Panc1 (cell line): ENCODE results near the gene OR10G2. TPM values are rescaled to one million over a fixed set of nuclear protein-coding genes. Genes with fewer than 3 reads are reported as not detected.

ENCODE experiments used
- ATAC-seq: fragments of 200-7000 bp; cut with Tn5 transposase; 2 replicates; pipeline ENCODE4 v1.9.1; 2020; ENCODE audit warnings: mild to moderate bottlenecking, moderate library complexity
- BruUV-seq: library from RNA; stranded (reverse); fragments of 400-500 nt; replicated peaks from 2 replicates; lab custom pipeline; 2021; lab: Mats Ljungman, UMichigan
- CTCF ChIA-PET: fragments of 300-600 bp; sonication (Branson Sonifier 250); formaldehyde crosslinking; loops from one replicate; lab custom pipeline; 2022; ENCODE audit warnings: antibody characterized with exemption; lab: Charles Lee
- POLR2A ChIA-PET: fragments of 300-600 bp; sonication (Branson Sonifier 250); formaldehyde crosslinking; loops from one replicate; lab custom pipeline; 2022; ENCODE audit warnings: antibody characterized with exemption; lab: Charles Lee
- DNase-seq: peaks from one replicate; pipeline ENCODE4 v3.0.0-alpha.2; 2010; ENCODE audit warnings: low read depth, low spot score
- H3K27ac ChIP-seq: 2 replicates; pipeline ENCODE4 v1.5.1; 2011; ENCODE audit warnings: mild to moderate bottlenecking, low read length, inconsistent platforms
- H3K27me3 ChIP-seq: fragments of 200-500 bp; sonication (Bioruptor generic); 2 replicates; pipeline ENCODE4 v1.6.0; 2014; ENCODE audit warnings: low read length, inconsistent platforms; ENCODE audit not compliant: control insufficient read depth, insufficient read depth
- H3K36me3 ChIP-seq: fragments of 200-500 bp; sonication (Bioruptor generic); 2 replicates; pipeline ENCODE4 v1.5.1; 2014; ENCODE audit warnings: inconsistent platforms, mild to moderate bottlenecking, low read length, moderate library complexity; ENCODE audit not compliant: control insufficient read depth, insufficient read depth
- H3K4me1 ChIP-seq: 2 replicates; pipeline ENCODE4 v1.5.1; 2011; ENCODE audit warnings: inconsistent platforms, mild to moderate bottlenecking, low read length, moderate library complexity; ENCODE audit not compliant: control insufficient read depth, insufficient read depth
- H3K4me3 ChIP-seq, 2 experiments: 2 replicates each; pipeline ENCODE4 v1.5.1; 2011 to 2012; ENCODE audit warnings: low read depth in 2 of 2, low read length in 2 of 2, mild to moderate bottlenecking in 2 of 2, inconsistent platforms in 1 of 2, moderate library complexity in 1 of 2
- H3K9me3 ChIP-seq: fragments of 200-500 bp; sonication (Bioruptor generic); 2 replicates; pipeline ENCODE4 v1.5.1; 2014; ENCODE audit warnings: low read depth, mild to moderate bottlenecking, inconsistent platforms, low read length, moderate library complexity; ENCODE audit not compliant: control insufficient read depth, insufficient read depth
- CTCF ChIP-seq: fragments of 450-650 bp; IDR thresholded peaks from 2 replicates; pipeline ENCODE4 v1.5.1; 2017; ENCODE audit warnings: mild to moderate bottlenecking
- POLR2AphosphoS5 ChIP-seq: IDR thresholded peaks from 2 replicates; pipeline ENCODE4 v1.6.1; 2012; ENCODE audit warnings: mild to moderate bottlenecking, low read depth, low read length, moderate library complexity
- SIN3A ChIP-seq: IDR thresholded peaks from 2 replicates; pipeline ENCODE4 v1.6.1; 2012; ENCODE audit warnings: low read depth, mild to moderate bottlenecking, low read length, moderate library complexity, borderline replicate concordance; ENCODE audit not compliant: insufficient read depth
- TCF7L2 ChIP-seq: IDR thresholded peaks from 2 replicates; pipeline ENCODE4 v1.6.1; 2011; ENCODE audit warnings: mild to moderate bottlenecking, low read depth, low read length, inconsistent platforms
- in situ Hi-C: cut with HindIII; loops from 2 replicates; pipeline ENCODE4 v1.10.0; 2016; ENCODE audit warnings: low sequenced_read_pairs, low pct_unique_long_range_greater_than_20kb
- intact Hi-C: fragments of 100-400 bp; cut with micrococcal nuclease; formaldehyde crosslinking; loops from one replicate; pipeline ENCODE4 v1.10.0; 2022; ENCODE audit not compliant: unreplicated experiment
- total RNA-seq: library from RNA; stranded (reverse); gene quantifications from one replicate; pipeline ENCODE4 v1.2.1, GENCODE V29; 2021; ENCODE audit not compliant: unreplicated experiment
- TF ChIP-seq, protein P1 (sequence below), 2 experiments: IDR thresholded peaks; 2 replicates each; pipeline ENCODE4 v1.6.1; 2011 to 2012; ENCODE audit warnings: low read depth in 2 of 2, control low read depth in 1 of 2, low read length in 1 of 2, mild to moderate bottlenecking in 1 of 2, moderate library complexity in 1 of 2; ENCODE audit not compliant: insufficient read depth in 1 of 2

The OR10G2 gene
- total RNA-seq, 1 experiment from 2014 or later: not detected

DNA sequence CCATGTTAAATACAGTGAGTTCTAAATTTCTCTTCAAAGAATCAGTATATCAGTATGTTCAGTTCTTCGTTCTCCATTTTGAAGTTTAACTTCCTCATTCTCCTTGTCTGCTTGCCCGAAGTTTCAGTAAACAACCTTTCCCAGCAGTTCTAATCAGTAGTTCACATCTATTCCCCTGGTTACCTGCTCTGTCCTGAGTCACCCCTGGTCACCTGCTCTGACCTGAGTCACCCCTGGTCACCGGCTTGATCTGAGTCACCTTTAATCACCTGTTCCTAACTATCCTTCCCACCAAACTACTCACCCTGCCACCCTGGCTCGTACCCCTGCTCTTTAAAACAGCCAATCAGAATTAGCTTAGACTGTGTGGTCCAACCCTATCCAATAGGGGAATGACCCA lies 45.4 kb downstream of the OR10G2 start:
- no peak overlapping the region for H3K27ac ChIP-seq
- TF ChIP-seq SIN3A (no peak), CTCF (no peak), POLR2AphosphoS5 (no peak), TCF7L2 (no peak)
- TF ChIP-seq, protein P1, sequence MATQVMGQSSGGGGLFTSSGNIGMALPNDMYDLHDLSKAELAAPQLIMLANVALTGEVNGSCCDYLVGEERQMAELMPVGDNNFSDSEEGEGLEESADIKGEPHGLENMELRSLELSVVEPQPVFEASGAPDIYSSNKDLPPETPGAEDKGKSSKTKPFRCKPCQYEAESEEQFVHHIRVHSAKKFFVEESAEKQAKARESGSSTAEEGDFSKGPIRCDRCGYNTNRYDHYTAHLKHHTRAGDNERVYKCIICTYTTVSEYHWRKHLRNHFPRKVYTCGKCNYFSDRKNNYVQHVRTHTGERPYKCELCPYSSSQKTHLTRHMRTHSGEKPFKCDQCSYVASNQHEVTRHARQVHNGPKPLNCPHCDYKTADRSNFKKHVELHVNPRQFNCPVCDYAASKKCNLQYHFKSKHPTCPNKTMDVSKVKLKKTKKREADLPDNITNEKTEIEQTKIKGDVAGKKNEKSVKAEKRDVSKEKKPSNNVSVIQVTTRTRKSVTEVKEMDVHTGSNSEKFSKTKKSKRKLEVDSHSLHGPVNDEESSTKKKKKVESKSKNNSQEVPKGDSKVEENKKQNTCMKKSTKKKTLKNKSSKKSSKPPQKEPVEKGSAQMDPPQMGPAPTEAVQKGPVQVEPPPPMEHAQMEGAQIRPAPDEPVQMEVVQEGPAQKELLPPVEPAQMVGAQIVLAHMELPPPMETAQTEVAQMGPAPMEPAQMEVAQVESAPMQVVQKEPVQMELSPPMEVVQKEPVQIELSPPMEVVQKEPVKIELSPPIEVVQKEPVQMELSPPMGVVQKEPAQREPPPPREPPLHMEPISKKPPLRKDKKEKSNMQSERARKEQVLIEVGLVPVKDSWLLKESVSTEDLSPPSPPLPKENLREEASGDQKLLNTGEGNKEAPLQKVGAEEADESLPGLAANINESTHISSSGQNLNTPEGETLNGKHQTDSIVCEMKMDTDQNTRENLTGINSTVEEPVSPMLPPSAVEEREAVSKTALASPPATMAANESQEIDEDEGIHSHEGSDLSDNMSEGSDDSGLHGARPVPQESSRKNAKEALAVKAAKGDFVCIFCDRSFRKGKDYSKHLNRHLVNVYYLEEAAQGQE (IDR thresholded peaks at IDR 0.05; ENCODE audit: insufficient read depth in 1 of 2, low read depth in 2 of 2, low read length in 1 of 2): no peak
- H3K4me3 ChIP-seq: no peak overlapping the region
- in situ Hi-C loops (no loop called here), intact Hi-C loops (no loop called here)
- no TSS peak for BruUV-seq
- no peaks in the 10 kb centered on the region for H3K36me3 ChIP-seq
- CTCF ChIA-PET: no interaction called here
- POLR2A ChIA-PET: interaction anchor here (0.6 kb wide), 1 partner anchor 15 kb away, joined by 6 read pairs; no protein-coding TSS in a partner anchor
- ATAC-seq (no peak), DNase-seq (no peak)
- H3K27me3 ChIP-seq: no peaks in the 10 kb centered on the region; the same call in 1 of the 2 replicates
- no peaks in the 10 kb centered on the region for H3K4me1 ChIP-seq
- H3K9me3 ChIP-seq: no peaks in the 10 kb centered on the region

Other genes with a start within 250 kb of the OR10G2 start
- 64.7 TPM for gene CHD8, start 178.8 kb downstream of the OR10G2 start, total RNA-seq
- gene RAB2B, start 158.0 kb downstream of the OR10G2 start, total RNA-seq: 17.0 TPM
- 50.1 TPM for gene TOX4, start 157.7 kb downstream of the OR10G2 start, total RNA-seq
- 43.3 TPM for gene METTL3, start 123.6 kb downstream of the OR10G2 start, total RNA-seq
- 1.5 TPM for gene SALL2, start 108.6 kb downstream of the OR10G2 start, total RNA-seq
- gene OR10G3, start 54.9 kb downstream of the OR10G2 start, total RNA-seq: not detected
- not detected for gene OR4E2, start 18.9 kb upstream of the OR10G2 start, total RNA-seq
- not detected for gene OR4E1, start 38.9 kb upstream of the OR10G2 start, total RNA-seq